Liver (tissue), 9 donors: ENCODE data around the gene NMRK1. TPM values are rescaled to one million over a fixed set of nuclear protein-coding genes. Genes with fewer than 3 reads are reported as not detected.

Source experiments
- DNase-seq: peaks from one replicate; pipeline ENCODE4 v3.0.0-alpha.2; 2017; ENCODE audit warnings: low spot score
- H3K27ac ChIP-seq, 2 donors: one replicate each; pipeline ENCODE4 v1.7.0; 2013; ENCODE audit warnings: inconsistent platforms in 2 of 2, low read length in 2 of 2, control low read depth in 1 of 2, low read depth in 1 of 2, mild to moderate bottlenecking in 1 of 2
- H3K27me3 ChIP-seq, 4 donors: one replicate each; pipeline versions ENCODE4 v1.6.1 to v1.7.0; 2013; ENCODE audit warnings: low read length in 3 of 4, inconsistent platforms in 1 of 4, mild to moderate bottlenecking in 1 of 4, moderate library complexity in 1 of 4; ENCODE audit not compliant: control insufficient read depth in 4 of 4, insufficient read depth in 4 of 4
- H3K36me3 ChIP-seq, 4 donors: one replicate each; pipeline versions ENCODE4 v1.6.1 to v1.7.0; 2013; ENCODE audit warnings: low read length in 3 of 4, mild to moderate bottlenecking in 3 of 4, low read depth in 1 of 4, moderate library complexity in 1 of 4; ENCODE audit not compliant: control insufficient read depth in 4 of 4, insufficient read depth in 3 of 4
- H3K4me1 ChIP-seq, 4 donors: one replicate each; pipeline versions ENCODE4 v1.6.1 to v1.7.0; 2013; ENCODE audit warnings: low read length in 3 of 4, mild to moderate bottlenecking in 3 of 4, moderate library complexity in 1 of 4; ENCODE audit not compliant: control insufficient read depth in 4 of 4, insufficient read depth in 4 of 4
- H3K4me3 ChIP-seq, 3 donors: one replicate each; pipeline versions ENCODE4 v1.6.1 to v1.7.0; 2013; ENCODE audit warnings: low read length in 3 of 3, control low read depth in 1 of 3, low read depth in 1 of 3, mild to moderate bottlenecking in 1 of 3
- H3K9ac ChIP-seq, 2 donors: one replicate each; pipeline ENCODE4 v1.7.0; 2013; ENCODE audit warnings: low read length in 2 of 2, mild to moderate bottlenecking in 2 of 2, moderate library complexity in 2 of 2, control low read depth in 1 of 2, low read depth in 1 of 2
- H3K9me3 ChIP-seq, 4 donors: one replicate each; pipeline versions ENCODE4 v1.6.1 to v1.7.0; 2013; ENCODE audit warnings: low read length in 3 of 4; ENCODE audit not compliant: control insufficient read depth in 4 of 4
- EGR1 ChIP-seq, 2 donors: IDR thresholded peaks; 2 replicates each; pipeline ENCODE4 v1.6.1; 2016 to 2018; ENCODE audit warnings: antibody characterized with exemption in 2 of 2, low read depth in 2 of 2
- GABPA ChIP-seq, 2 donors: IDR thresholded peaks in 1 of 2; conservative IDR thresholded peaks in 1 of 2; 2 replicates each; pipeline ENCODE4 v1.6.1; 2016; ENCODE audit warnings: antibody characterized with exemption in 2 of 2, mild to moderate bottlenecking in 1 of 2, moderate library complexity in 1 of 2
- HNF4A ChIP-seq, 2 donors: conservative IDR thresholded peaks; 2 replicates each; pipeline ENCODE4 v1.6.1; 2016; ENCODE audit warnings: antibody characterized with exemption in 2 of 2, mild to moderate bottlenecking in 2 of 2
- JUND ChIP-seq, 2 donors: IDR thresholded peaks; 2 replicates each; pipeline ENCODE4 v1.6.1; 2016; ENCODE audit warnings: antibody characterized with exemption in 2 of 2
- RXRA ChIP-seq, 2 donors: IDR thresholded peaks; 2 replicates each; pipeline ENCODE4 v1.6.1; 2017 to 2018; ENCODE audit warnings: antibody characterized with exemption in 2 of 2, mild to moderate bottlenecking in 1 of 2
- SP1 ChIP-seq: IDR thresholded peaks from 2 replicates; pipeline ENCODE4 v1.6.1; 2018; ENCODE audit warnings: antibody characterized with exemption, mild to moderate bottlenecking
- TAF1 ChIP-seq: conservative IDR thresholded peaks from 2 replicates; pipeline ENCODE4 v1.6.1; 2016; ENCODE audit warnings: antibody characterized with exemption, mild to moderate bottlenecking
- YY1 ChIP-seq: IDR thresholded peaks from 2 replicates; pipeline ENCODE4 v1.6.1; 2016; ENCODE audit warnings: antibody characterized with exemption, mild to moderate bottlenecking
- WGBS: extraction: QIAGEN DNeasy Blood & Tissue Kit; methylation state at CpG from one replicate; pipeline ENCODE4 v1.1.7; 2013; 5-methylcytosine and 5-hydroxymethylcytosine counted together
- polyA plus RNA-seq, 2 donors: library from polyadenylated mRNA; stranded (reverse) in 1 of 2; unstranded in 1 of 2; fragments of 200-250 nt in 1 of 2; fragments of >200 nt in 1 of 2; fragmentation: Nextera tagmentation in 1 of 2; extraction: Ambion mirVana in 1 of 2; gene quantifications; one replicate each; pipeline versions ENCODE4 v1.2.1 to v1.2.3, GENCODE V29; 2013 to 2015
- total RNA-seq, 2 donors: library from RNA; depleted of rRNA; stranded (reverse); fragments of >200 nt; gene quantifications; one replicate each; pipeline ENCODE4 v1.2.3, GENCODE V29; 2014
- TF ChIP-seq, protein P1 (sequence below): fragments of 150-350 bp; IDR thresholded peaks from 2 replicates; pipeline ENCODE4 v1.5.1; 2017; ENCODE audit warnings: improper control_type of control experiment, low read depth, low read length; ENCODE audit not compliant: missing input control
- TF ChIP-seq, protein P2 (sequence below): IDR thresholded peaks from 2 replicates; pipeline ENCODE4 v1.6.1; 2016; ENCODE audit warnings: antibody characterized with exemption
- TF ChIP-seq, protein P3 (sequence below): IDR thresholded peaks from 2 replicates; pipeline ENCODE4 v1.6.1; 2016; ENCODE audit warnings: antibody characterized with exemption
- TF ChIP-seq, protein P4 (sequence below): IDR thresholded peaks from 2 replicates; pipeline ENCODE4 v1.6.1; 2016; ENCODE audit warnings: antibody characterized with exemption
- donor health status: healthy.
- donor health status: healthy.
- donor health status: healthy.
- donor health status: healthy.
- donor health status: healthy.

NMRK1 gene
- total and polyA plus RNA-seq, 4 donors, result 6.8 to 32.2 (median 15.9) TPM

DNA sequence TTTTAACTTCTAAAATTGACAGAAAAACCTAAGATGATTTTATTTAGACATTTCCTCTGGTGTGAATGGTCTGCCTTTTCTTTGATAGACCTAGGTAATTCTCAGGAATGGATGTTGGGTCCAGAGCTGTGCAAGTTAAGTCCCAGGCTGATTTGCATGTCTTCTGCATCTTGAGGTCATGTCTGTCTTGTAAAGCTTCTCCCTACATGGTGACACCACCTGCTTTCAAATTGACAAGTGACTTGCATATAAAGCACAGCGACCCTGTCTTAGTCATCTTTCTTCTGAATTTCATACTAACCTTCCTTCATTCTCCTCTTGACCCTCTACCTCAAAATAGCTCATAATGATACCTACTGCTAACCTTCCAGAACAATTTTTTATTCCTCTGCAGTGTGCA lies 29.6 kb upstream of the NMRK1 start (continued):
- TF ChIP-seq, protein P1, sequence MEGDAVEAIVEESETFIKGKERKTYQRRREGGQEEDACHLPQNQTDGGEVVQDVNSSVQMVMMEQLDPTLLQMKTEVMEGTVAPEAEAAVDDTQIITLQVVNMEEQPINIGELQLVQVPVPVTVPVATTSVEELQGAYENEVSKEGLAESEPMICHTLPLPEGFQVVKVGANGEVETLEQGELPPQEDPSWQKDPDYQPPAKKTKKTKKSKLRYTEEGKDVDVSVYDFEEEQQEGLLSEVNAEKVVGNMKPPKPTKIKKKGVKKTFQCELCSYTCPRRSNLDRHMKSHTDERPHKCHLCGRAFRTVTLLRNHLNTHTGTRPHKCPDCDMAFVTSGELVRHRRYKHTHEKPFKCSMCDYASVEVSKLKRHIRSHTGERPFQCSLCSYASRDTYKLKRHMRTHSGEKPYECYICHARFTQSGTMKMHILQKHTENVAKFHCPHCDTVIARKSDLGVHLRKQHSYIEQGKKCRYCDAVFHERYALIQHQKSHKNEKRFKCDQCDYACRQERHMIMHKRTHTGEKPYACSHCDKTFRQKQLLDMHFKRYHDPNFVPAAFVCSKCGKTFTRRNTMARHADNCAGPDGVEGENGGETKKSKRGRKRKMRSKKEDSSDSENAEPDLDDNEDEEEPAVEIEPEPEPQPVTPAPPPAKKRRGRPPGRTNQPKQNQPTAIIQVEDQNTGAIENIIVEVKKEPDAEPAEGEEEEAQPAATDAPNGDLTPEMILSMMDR, result no peak
- TF ChIP-seq, protein P2, sequence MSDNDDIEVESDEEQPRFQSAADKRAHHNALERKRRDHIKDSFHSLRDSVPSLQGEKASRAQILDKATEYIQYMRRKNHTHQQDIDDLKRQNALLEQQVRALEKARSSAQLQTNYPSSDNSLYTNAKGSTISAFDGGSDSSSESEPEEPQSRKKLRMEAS, result no peak
- no peak for TF ChIP-seq RXRA (IDR thresholded peaks at IDR 0.05)

DNA sequence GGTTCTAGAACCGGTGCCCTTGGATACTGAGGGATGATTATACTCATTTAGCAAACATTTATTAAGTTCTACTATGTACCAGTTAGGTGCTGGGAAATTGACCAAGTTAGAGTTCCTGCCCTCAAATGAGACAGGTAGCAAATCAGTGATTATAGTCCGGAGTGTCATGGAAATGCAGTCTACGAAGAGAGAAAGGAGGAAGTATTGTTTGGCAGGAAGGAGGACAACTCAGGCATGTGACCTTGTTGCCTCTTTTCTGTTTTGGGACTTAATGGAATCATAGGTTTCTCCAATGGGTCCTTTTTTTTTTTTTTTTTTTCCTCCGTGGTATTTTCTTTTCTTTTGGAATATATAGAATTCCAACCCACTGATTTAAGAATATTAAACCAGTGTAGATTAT lies 28.4 kb upstream of the NMRK1 start:
- H3K36me3 ChIP-seq, result peaks cover 2 to 13% (median 6%) of the 10 kb centered on the region in 4 donors
- no peak for DNase-seq
- no peak overlapping the region for H3K4me3 ChIP-seq
- H3K9ac ChIP-seq, result no peak overlapping the region
- 81% methylated on average over 4 of the region's 4 CpGs for WGBS
- no peak overlapping the region for H3K27ac ChIP-seq
- TF ChIP-seq SP1 (no peak), GABPA (IDR thresholded peaks at IDR 0.05 in 1 of 2, conservative IDR thresholded peaks at IDR 0.05 in 1 of 2) (no peak), JUND (IDR thresholded peaks at IDR 0.05) (no peak), HNF4A (conservative IDR thresholded peaks at IDR 0.05) (no peak), YY1 (no peak), EGR1 (IDR thresholded peaks at IDR 0.05; ENCODE audit: low read depth in 2 of 2) (no peak), TAF1 (no peak)
- TF ChIP-seq, protein P3, sequence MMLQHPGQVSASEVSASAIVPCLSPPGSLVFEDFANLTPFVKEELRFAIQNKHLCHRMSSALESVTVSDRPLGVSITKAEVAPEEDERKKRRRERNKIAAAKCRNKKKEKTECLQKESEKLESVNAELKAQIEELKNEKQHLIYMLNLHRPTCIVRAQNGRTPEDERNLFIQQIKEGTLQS, result no peak
- TF ChIP-seq, protein P4, sequence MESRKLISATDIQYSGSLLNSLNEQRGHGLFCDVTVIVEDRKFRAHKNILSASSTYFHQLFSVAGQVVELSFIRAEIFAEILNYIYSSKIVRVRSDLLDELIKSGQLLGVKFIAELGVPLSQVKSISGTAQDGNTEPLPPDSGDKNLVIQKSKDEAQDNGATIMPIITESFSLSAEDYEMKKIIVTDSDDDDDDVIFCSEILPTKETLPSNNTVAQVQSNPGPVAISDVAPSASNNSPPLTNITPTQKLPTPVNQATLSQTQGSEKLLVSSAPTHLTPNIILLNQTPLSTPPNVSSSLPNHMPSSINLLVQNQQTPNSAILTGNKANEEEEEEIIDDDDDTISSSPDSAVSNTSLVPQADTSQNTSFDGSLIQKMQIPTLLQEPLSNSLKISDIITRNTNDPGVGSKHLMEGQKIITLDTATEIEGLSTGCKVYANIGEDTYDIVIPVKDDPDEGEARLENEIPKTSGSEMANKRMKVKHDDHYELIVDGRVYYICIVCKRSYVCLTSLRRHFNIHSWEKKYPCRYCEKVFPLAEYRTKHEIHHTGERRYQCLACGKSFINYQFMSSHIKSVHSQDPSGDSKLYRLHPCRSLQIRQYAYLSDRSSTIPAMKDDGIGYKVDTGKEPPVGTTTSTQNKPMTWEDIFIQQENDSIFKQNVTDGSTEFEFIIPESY, result no peak
- TF ChIP-seq, protein P1, result no peak
- no peaks in the 10 kb centered on the region for H3K9me3 ChIP-seq
- H3K4me1 ChIP-seq, result peaks cover 0 to 6% (median under 1%) of the 10 kb centered on the region in 4 donors
- no peaks in the 10 kb centered on the region for H3K27me3 ChIP-seq

DNA sequence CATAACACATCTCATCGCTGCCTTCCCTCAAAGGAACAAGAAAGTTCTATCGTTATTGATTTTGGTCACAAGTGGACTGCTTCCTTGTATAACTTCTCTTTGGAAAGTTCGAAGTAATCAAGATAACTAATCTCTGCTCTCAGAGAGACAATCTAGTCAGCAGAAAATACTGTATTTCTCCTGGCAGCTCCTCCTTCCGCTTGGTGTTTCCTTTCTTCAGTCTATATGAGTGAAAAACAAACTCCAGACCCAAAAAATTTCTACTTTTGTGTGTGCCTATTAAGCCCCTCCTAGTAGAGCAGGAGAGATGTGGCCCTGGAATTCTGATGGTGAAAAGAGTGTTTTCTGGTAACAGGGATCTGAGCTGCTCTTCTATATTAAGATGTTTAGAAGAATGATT lies 24.8 kb upstream of the NMRK1 start:
- no peak for DNase-seq
- Histone ChIP-seq H3K9me3 (no peaks in the 10 kb centered on the region), H3K4me3 (no peak overlapping the region), H3K27ac (no peak overlapping the region), H3K27me3 (no peaks in the 10 kb centered on the region), H3K4me1 (peaks cover 0 to 11% (median under 1%) of the 10 kb centered on the region in 4 donors), H3K9ac (no peak overlapping the region), H3K36me3 (peaks cover 0 to under 1% (median 0%) of the 10 kb centered on the region in 4 donors)
- TF ChIP-seq TAF1, result no peak
- 58% methylated on average over 4 of the region's 4 CpGs for WGBS
